Natural killer cell (primary cell): Measurements from ENCODE around the gene ECT2L. TPM values are rescaled to one million over a fixed set of nuclear protein-coding genes. Genes with fewer than 3 reads are reported as not detected.

Experiments
- ATAC-seq, 3 donors: fragments of 150-1000 bp in 2 of 3; fragments of 200-7000 bp in 1 of 3; cut with Tn5 transposase; 1 replicate in 1 of 3; 2 replicates in 2 of 3; pipeline ENCODE4 v1.10.0; 2021; ENCODE audit warnings: mild to moderate bottlenecking in 2 of 3, moderate library complexity in 2 of 3
- DNase-seq, 2 donors: peaks; one replicate each; pipeline versions ENCODE4 v3.0.0 to v3.0.0-alpha.2; 2013 to 2021; ENCODE audit warnings: mixed read lengths in 1 of 2
- H3K27ac ChIP-seq: one replicate; pipeline ENCODE4 v1.5.1; 2013; ENCODE audit warnings: mild to moderate bottlenecking, low read length
- H3K27me3 ChIP-seq: one replicate; pipeline ENCODE4 v1.6.1; 2013; ENCODE audit warnings: low read length; ENCODE audit not compliant: control insufficient read depth, insufficient read depth
- H3K36me3 ChIP-seq: one replicate; pipeline ENCODE4 v1.6.1; 2013; ENCODE audit warnings: low read length; ENCODE audit not compliant: control insufficient read depth, insufficient read depth
- H3K4me1 ChIP-seq: one replicate; pipeline ENCODE4 v1.6.1; 2013; ENCODE audit warnings: low read length; ENCODE audit not compliant: control insufficient read depth, insufficient read depth
- H3K4me3 ChIP-seq: one replicate; pipeline ENCODE4 v1.5.1; 2013; ENCODE audit warnings: low read length
- H3K9me3 ChIP-seq: one replicate; pipeline ENCODE4 v1.6.1; 2013; ENCODE audit warnings: low read length; ENCODE audit not compliant: control insufficient read depth, insufficient read depth
- H3K27ac Mint-ChIP-seq, 2 donors: one replicate each; pipeline ENCODE4 v1.8.0; 2022; ENCODE audit warnings: mild to moderate bottlenecking in 2 of 2, mixed read lengths in 2 of 2, moderate library complexity in 1 of 2
- H3K27me3 Mint-ChIP-seq, 2 donors: one replicate each; pipeline ENCODE4 v1.8.0; 2022; ENCODE audit warnings: low read depth in 2 of 2, mixed read lengths in 2 of 2
- H3K36me3 Mint-ChIP-seq: one replicate; pipeline ENCODE4 v1.8.0; 2022; ENCODE audit warnings: mixed read lengths
- H3K4me1 Mint-ChIP-seq, 2 donors: one replicate each; pipeline ENCODE4 v1.8.0; 2022; ENCODE audit warnings: mixed read lengths in 2 of 2
- H3K4me3 Mint-ChIP-seq: one replicate; pipeline ENCODE4 v1.8.0; 2022; ENCODE audit warnings: mild to moderate bottlenecking, moderate library complexity, mixed read lengths
- H3K9me3 Mint-ChIP-seq, 2 donors: one replicate each; pipeline ENCODE4 v1.8.0; 2022; ENCODE audit warnings: mixed read lengths in 2 of 2
- WGBS: methylation state at CpG from one replicate; pipeline ENCODE4 v1.1.7; 2013; ENCODE audit warnings: missing lambda C conversion rate; ENCODE audit not compliant: insufficient coverage; 5-methylcytosine and 5-hydroxymethylcytosine counted together
- intact Hi-C: fragments of 100-400 bp; cut with micrococcal nuclease; formaldehyde crosslinking; loops from one replicate; pipeline ENCODE4 v1.14.2; 2022
- total RNA-seq, 4 donors: library from RNA; stranded (reverse); fragments of 120-200 nt in 1 of 4; gene quantifications; one replicate each; pipeline versions ENCODE4 v1.2.3 to v1.2.4, GENCODE V29; 2013 to 2022
- TF ChIP-seq, protein P1 (sequence below): fragments of 200-600 bp; IDR thresholded peaks from one replicate; pipeline ENCODE4 v1.8.0; 2022; ENCODE audit warnings: antibody characterized with exemption

ECT2L gene
- total RNA-seq, 3 donors from 2014 or later (not counting 1 experiment from before 2014, with no cell fraction given): 0.12 TPM; not detected in 2

DNA sequence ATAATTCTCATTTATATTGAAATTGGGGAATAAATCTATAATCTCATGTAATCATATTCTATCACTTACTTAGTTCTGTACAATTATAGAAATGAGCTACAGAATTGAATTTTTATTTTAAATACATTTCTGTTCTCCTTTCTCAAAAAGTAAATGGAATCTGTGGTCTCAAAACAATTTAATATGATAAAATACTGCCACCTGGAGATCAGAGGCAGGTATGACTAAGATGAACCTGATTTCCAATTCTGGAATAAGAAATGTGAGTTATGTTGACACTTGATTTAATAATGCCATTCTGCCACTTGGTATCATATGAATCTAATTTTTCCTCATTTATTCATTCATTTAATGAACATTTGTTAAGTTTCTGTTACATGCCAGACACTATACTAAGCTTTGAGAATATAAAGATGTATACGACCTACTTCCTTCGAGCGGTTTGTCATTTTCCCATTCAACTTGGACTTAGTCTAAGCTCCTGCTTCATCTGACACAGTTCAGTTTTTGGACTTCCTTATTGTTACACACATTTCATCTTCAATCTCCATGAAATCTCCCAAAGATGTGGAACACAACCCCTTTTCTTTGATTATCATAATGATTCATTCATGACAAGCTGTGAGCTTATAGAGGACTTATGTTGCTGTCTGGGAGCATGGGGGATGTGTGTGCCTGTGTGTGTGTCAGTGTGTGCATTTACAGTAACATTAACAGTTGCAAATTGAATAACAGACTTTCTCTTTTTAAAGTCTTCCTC lies 29.8 kb upstream of the ECT2L start:
- Histone ChIP-seq H3K9me3 (no peaks in the 10 kb centered on the region), H3K36me3 (no peaks in the 10 kb centered on the region), H3K4me3 (no peak overlapping the region), H3K27ac (no peak overlapping the region), H3K27me3 (no peaks in the 10 kb centered on the region), H3K4me1 (no peaks in the 10 kb centered on the region)
- H3K27ac Mint-ChIP-seq: no peak overlapping the region
- TF ChIP-seq, protein P1, sequence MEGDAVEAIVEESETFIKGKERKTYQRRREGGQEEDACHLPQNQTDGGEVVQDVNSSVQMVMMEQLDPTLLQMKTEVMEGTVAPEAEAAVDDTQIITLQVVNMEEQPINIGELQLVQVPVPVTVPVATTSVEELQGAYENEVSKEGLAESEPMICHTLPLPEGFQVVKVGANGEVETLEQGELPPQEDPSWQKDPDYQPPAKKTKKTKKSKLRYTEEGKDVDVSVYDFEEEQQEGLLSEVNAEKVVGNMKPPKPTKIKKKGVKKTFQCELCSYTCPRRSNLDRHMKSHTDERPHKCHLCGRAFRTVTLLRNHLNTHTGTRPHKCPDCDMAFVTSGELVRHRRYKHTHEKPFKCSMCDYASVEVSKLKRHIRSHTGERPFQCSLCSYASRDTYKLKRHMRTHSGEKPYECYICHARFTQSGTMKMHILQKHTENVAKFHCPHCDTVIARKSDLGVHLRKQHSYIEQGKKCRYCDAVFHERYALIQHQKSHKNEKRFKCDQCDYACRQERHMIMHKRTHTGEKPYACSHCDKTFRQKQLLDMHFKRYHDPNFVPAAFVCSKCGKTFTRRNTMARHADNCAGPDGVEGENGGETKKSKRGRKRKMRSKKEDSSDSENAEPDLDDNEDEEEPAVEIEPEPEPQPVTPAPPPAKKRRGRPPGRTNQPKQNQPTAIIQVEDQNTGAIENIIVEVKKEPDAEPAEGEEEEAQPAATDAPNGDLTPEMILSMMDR: peak; percentile 65
- intact Hi-C loops: loop anchor here (1.0 to 2.0 kb wide), 3 partner anchors 73 to 650 kb away; no protein-coding TSS in a partner anchor
- WGBS: 98% methylated on average over 3 of the region's 3 CpGs
- H3K36me3 Mint-ChIP-seq: no peaks in the 10 kb centered on the region
- no peaks in the 10 kb centered on the region for H3K9me3 Mint-ChIP-seq
- H3K27me3 Mint-ChIP-seq: no peaks in the 10 kb centered on the region
- peak in 1 of 3 donors; percentile 47 for ATAC-seq
- no peak overlapping the region for H3K4me3 Mint-ChIP-seq
- peak in 1 of 2 donors; percentile 58 for DNase-seq
- H3K4me1 Mint-ChIP-seq: no peaks in the 10 kb centered on the region

- H3K27me3 Mint-ChIP-seq: no peaks in the 10 kb centered on the region
- intact Hi-C loops: no loop called here
Measured at GRCh38 chr6:138769102-138769676, 26.7 kb upstream of the ECT2L start.

DNA sequence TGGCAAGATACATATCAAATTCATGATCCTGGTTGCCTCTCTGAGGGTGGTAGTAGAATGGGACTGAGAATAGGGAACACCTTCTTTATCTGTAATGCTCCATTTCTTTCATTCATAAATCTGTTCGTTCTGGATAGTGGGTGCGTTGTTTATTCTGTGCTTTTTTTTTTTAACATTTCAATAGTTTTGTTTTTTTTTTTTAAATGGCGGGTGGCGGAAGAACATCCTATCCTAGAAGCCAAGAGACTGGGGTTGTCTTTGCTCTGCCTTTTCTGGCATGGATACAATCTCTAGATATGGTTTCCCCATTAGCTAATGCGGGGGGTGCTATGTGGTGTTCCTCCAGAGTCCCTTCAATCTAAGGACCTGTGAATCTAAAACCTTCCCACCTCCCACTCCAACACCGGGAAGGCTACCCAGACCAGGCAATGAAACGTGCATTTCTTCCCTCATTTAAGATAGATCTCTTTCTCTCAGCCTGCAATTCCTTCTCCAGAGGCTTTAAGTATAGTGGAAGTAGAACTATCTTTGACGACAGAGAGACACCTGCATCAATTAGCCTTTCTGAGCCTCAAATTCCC lies 23.2 kb upstream of the ECT2L start:
- H3K4me1 Mint-ChIP-seq: peaks cover 18 to 30% of the 10 kb centered on the region in 2 donors
- no peaks in the 10 kb centered on the region for H3K36me3 Mint-ChIP-seq
- H3K27me3 Mint-ChIP-seq: no peaks in the 10 kb centered on the region
- WGBS: 0% methylated on average over 1 of the region's 8 CpGs
- peaks cover 8% of the 10 kb centered on the region for H3K36me3 ChIP-seq
- H3K27me3 ChIP-seq: no peaks in the 10 kb centered on the region
- peak overlapping the region; percentile 100 for H3K4me3 Mint-ChIP-seq
- DNase-seq: no peak
- no peaks in the 10 kb centered on the region for H3K9me3 Mint-ChIP-seq
- H3K9me3 ChIP-seq: no peaks in the 10 kb centered on the region
- peak overlapping the region; percentile 94 for H3K4me3 ChIP-seq
- peak overlapping the region; percentile 99 to 100 for H3K27ac Mint-ChIP-seq
- peaks cover 4% of the 10 kb centered on the region for H3K4me1 ChIP-seq
- intact Hi-C loops: loop anchor here (5.0 kb wide), 2 partner anchors 360 to 600 kb away; partner anchors contain the start of gene CITED2
- H3K27ac ChIP-seq: peak overlapping the region; percentile 95
- no peak for ATAC-seq
- TF ChIP-seq, protein P1: no peak

More at GRCh38 chr6:138769102-138769676, 26.7 kb upstream of the ECT2L start:
- no peaks in the 10 kb centered on the region for H3K36me3 ChIP-seq
- peaks cover 4% of the 10 kb centered on the region for H3K4me1 ChIP-seq
- H3K4me3 ChIP-seq: no peak overlapping the region
- ATAC-seq: no peak
- WGBS: 40% methylated on average over 6 of the region's 6 CpGs
- no peaks in the 10 kb centered on the region for H3K9me3 Mint-ChIP-seq
- no peak for DNase-seq
- no peak overlapping the region for H3K27ac ChIP-seq
- H3K36me3 Mint-ChIP-seq: no peaks in the 10 kb centered on the region
- no peaks in the 10 kb centered on the region for H3K9me3 ChIP-seq
- TF ChIP-seq, protein P1: no peak
- no peak overlapping the region for H3K4me3 Mint-ChIP-seq
- peaks cover 15 to 20% of the 10 kb centered on the region in 2 donors for H3K4me1 Mint-ChIP-seq
- no peaks in the 10 kb centered on the region for H3K27me3 ChIP-seq
- no peak overlapping the region for H3K27ac Mint-ChIP-seq
